IMR-90 (cell line): ENCODE data around the gene PIP4K2B. TPM values are rescaled to one million over a fixed set of nuclear protein-coding genes. Genes with fewer than 3 reads are reported as not detected.
A peak's percentile ranks its signal among the peaks of the same experiment; 100 is the strongest.

Source experiments
- ATAC-seq: fragments of 200-7000 bp; cut with Tn5 transposase; 2 replicates; pipeline ENCODE4 v1.9.1; 2020; ENCODE audit warnings: low read depth, mild to moderate bottlenecking, moderate library complexity
- BruUV-seq: library from RNA; stranded (reverse); fragments of 400-500 nt; replicated peaks from 2 replicates; lab custom pipeline; 2021; lab: Mats Ljungman, UMichigan
- CTCF ChIA-PET: fragments of 300-600 bp; formaldehyde crosslinking; extraction: SDS; loops from one replicate; lab custom pipeline; 2021; ENCODE audit warnings: antibody characterized with exemption; lab: Yijun Ruan, JAX
- POLR2A ChIA-PET: fragments of 300-600 bp; sonication (Branson Sonifier 250); formaldehyde crosslinking; loops from one replicate; lab custom pipeline; 2022; ENCODE audit warnings: antibody characterized with exemption; ENCODE audit not compliant: unreplicated experiment; lab: Charles Lee
- DNase-seq: peaks from one replicate; pipeline ENCODE4 v3.0.0; 2013
- H2AFZ ChIP-seq: replicated peaks from 2 replicates; pipeline ENCODE3; 2013; ENCODE audit warnings: low read length, mild to moderate bottlenecking; ENCODE audit not compliant: poor library complexity
- H2AK5ac ChIP-seq: 2 replicates; pipeline ENCODE4 v1.6.1; 2013; ENCODE audit warnings: low read depth, low read length, inconsistent platforms
- H2AK9ac ChIP-seq: replicated peaks from 2 replicates; pipeline ENCODE3; 2013; ENCODE audit warnings: mild to moderate bottlenecking, low read depth, low read length, moderate library complexity; ENCODE audit not compliant: poor library complexity
- H2BK120ac ChIP-seq: 2 replicates; pipeline ENCODE4 v1.6.1; 2013; ENCODE audit warnings: low read depth, low read length, inconsistent platforms
- H2BK15ac ChIP-seq: 3 replicates; pipeline ENCODE4 v1.6.1; 2013; ENCODE audit warnings: low read depth, low read length, inconsistent platforms
- H2BK20ac ChIP-seq: 2 replicates; pipeline ENCODE4 v1.6.1; 2013; ENCODE audit warnings: low read depth, mild to moderate bottlenecking, inconsistent platforms, low read length, moderate library complexity
- H2BK5ac ChIP-seq: 2 replicates; pipeline ENCODE4 v1.6.1; 2013; ENCODE audit warnings: mild to moderate bottlenecking, low read depth, low read length, inconsistent platforms; ENCODE audit not compliant: poor library complexity, severe bottlenecking
- H3K14ac ChIP-seq: replicated peaks from 2 replicates; pipeline ENCODE4 v1.6.1; 2013; ENCODE audit warnings: low read depth, low read length, inconsistent platforms
- H3K18ac ChIP-seq: 2 replicates; pipeline ENCODE4 v1.6.1; 2013; ENCODE audit warnings: low read depth, low read length, control low read depth
- H3K23ac ChIP-seq: 2 replicates; pipeline ENCODE4 v1.6.1; 2013; ENCODE audit warnings: low read depth, low read length, inconsistent platforms
- H3K27ac ChIP-seq: 2 replicates; pipeline ENCODE4 v1.5.1; 2013; ENCODE audit warnings: mild to moderate bottlenecking, control low read depth, low read length; ENCODE audit not compliant: insufficient read depth
- H3K27me3 ChIP-seq: 2 replicates; pipeline ENCODE4 v1.6.1; 2013; ENCODE audit warnings: low read length; ENCODE audit not compliant: control insufficient read depth, insufficient read depth
- H3K36me3 ChIP-seq: 2 replicates; pipeline ENCODE4 v1.6.1; 2013; ENCODE audit warnings: low read length, mixed read lengths; ENCODE audit not compliant: control insufficient read depth, insufficient read depth
- H3K4ac ChIP-seq: 2 replicates; pipeline ENCODE4 v1.6.1; 2013; ENCODE audit warnings: low read depth, low read length, inconsistent platforms
- H3K4me1 ChIP-seq: 2 replicates; pipeline ENCODE4 v1.6.1; 2013; ENCODE audit warnings: low read length, mixed read lengths; ENCODE audit not compliant: control insufficient read depth, insufficient read depth
- H3K4me2 ChIP-seq: 2 replicates; pipeline ENCODE4 v1.6.1; 2013; ENCODE audit warnings: low read depth, mild to moderate bottlenecking, control low read depth, low read length, moderate library complexity
- H3K4me3 ChIP-seq: 2 replicates; pipeline ENCODE4 v1.5.1; 2013; ENCODE audit warnings: low read depth, mild to moderate bottlenecking, control low read depth, low read length, moderate library complexity; ENCODE audit not compliant: insufficient read depth
- H3K56ac ChIP-seq: 2 replicates; pipeline ENCODE4 v1.6.1; 2013; ENCODE audit warnings: low read length, inconsistent platforms; ENCODE audit not compliant: insufficient read depth; ENCODE audit errors: extremely low read depth
- H3K79me1 ChIP-seq, 2 experiments: 2 replicates each; pipeline ENCODE4 v1.6.1; 2013; ENCODE audit warnings: low read length in 2 of 2, inconsistent platforms in 1 of 2, low read depth in 1 of 2
- H3K9ac ChIP-seq: 2 replicates; pipeline ENCODE4 v1.6.1; 2013; ENCODE audit warnings: low read depth, low read length, control low read depth
- H3K9me1 ChIP-seq: 2 replicates; pipeline ENCODE4 v1.6.1; 2013; ENCODE audit warnings: low read length, inconsistent platforms; ENCODE audit not compliant: insufficient read depth
- H3K9me3 ChIP-seq: 2 replicates; pipeline ENCODE4 v1.6.1; 2013; ENCODE audit warnings: low read length; ENCODE audit not compliant: control insufficient read depth, insufficient read depth
- H4K20me1 ChIP-seq: 2 replicates; pipeline ENCODE4 v1.6.1; 2013; ENCODE audit warnings: low read length, inconsistent platforms; ENCODE audit not compliant: insufficient read depth
- H4K5ac ChIP-seq: 2 replicates; pipeline ENCODE4 v1.6.1; 2013; ENCODE audit warnings: mild to moderate bottlenecking, low read depth, low read length, control low read depth
- H4K8ac ChIP-seq, 2 experiments: 2 replicates each; pipeline ENCODE4 v1.6.1; 2013; ENCODE audit warnings: low read depth in 2 of 2, low read length in 2 of 2, control low read depth in 1 of 2, inconsistent platforms in 1 of 2
- H4K91ac ChIP-seq: 2 replicates; pipeline ENCODE4 v1.6.1; 2013; ENCODE audit warnings: low read depth, low read length, inconsistent platforms; ENCODE audit not compliant: insufficient read depth
- CEBPB ChIP-seq: IDR thresholded peaks from 2 replicates; pipeline ENCODE4 v1.6.1; 2012; ENCODE audit warnings: low read depth, low read length, improper control_type of control experiment
- CHD1 ChIP-seq: IDR thresholded peaks from 2 replicates; pipeline ENCODE4 v1.6.1; 2012; ENCODE audit warnings: low read depth, low read length, improper control_type of control experiment
- CTCF ChIP-seq: conservative IDR thresholded peaks from 2 replicates; pipeline ENCODE4 v1.5.1; 2012; ENCODE audit warnings: mild to moderate bottlenecking, low read depth, low read length, improper control_type of control experiment
- ELK1 ChIP-seq: fragments of 150-350 bp; IDR thresholded peaks from 2 replicates; pipeline ENCODE4 v1.6.1; 2016; ENCODE audit warnings: low read depth, mild to moderate bottlenecking, low read length, moderate library complexity, borderline replicate concordance
- FOS ChIP-seq: fragments of 150-350 bp; IDR thresholded peaks from 2 replicates; pipeline ENCODE4 v1.6.1; 2016; ENCODE audit warnings: low read depth, low read length
- MAFK ChIP-seq: IDR thresholded peaks from 2 replicates; pipeline ENCODE4 v1.6.1; 2012; ENCODE audit warnings: low read depth, low read length, improper control_type of control experiment
- MAZ ChIP-seq: IDR thresholded peaks from 2 replicates; pipeline ENCODE4 v1.6.1; 2012; ENCODE audit warnings: low read depth, mild to moderate bottlenecking, low read length, improper control_type of control experiment, moderate library complexity, borderline replicate concordance
- MXI1 ChIP-seq: IDR thresholded peaks from 2 replicates; pipeline ENCODE4 v1.6.1; 2012; ENCODE audit warnings: low read depth, mild to moderate bottlenecking, low read length, moderate library complexity, borderline replicate concordance
- NFE2L2 ChIP-seq: fragments of 150-350 bp; IDR thresholded peaks from 2 replicates; pipeline ENCODE4 v1.6.1; 2016; ENCODE audit warnings: low read depth, mild to moderate bottlenecking, low read length
- POLR2A ChIP-seq: IDR thresholded peaks from 2 replicates; pipeline ENCODE4 v1.6.1; 2012; ENCODE audit warnings: mild to moderate bottlenecking, low read depth, low read length
- RAD21 ChIP-seq: IDR thresholded peaks from 2 replicates; pipeline ENCODE4 v1.6.1; 2012; ENCODE audit warnings: low read length, improper control_type of control experiment
- RCOR1 ChIP-seq: IDR thresholded peaks from 2 replicates; pipeline ENCODE4 v1.6.1; 2012; ENCODE audit warnings: mild to moderate bottlenecking, low read length, improper control_type of control experiment; ENCODE audit not compliant: insufficient replicate concordance
- SMC3 ChIP-seq: fragments of 150-350 bp; IDR thresholded peaks from 2 replicates; pipeline ENCODE4 v1.6.1; 2016; ENCODE audit warnings: low read depth, mild to moderate bottlenecking, antibody characterized with exemption, low read length, moderate library complexity
- USF2 ChIP-seq: fragments of 150-350 bp; IDR thresholded peaks from 2 replicates; pipeline ENCODE4 v1.6.1; 2017; ENCODE audit warnings: mild to moderate bottlenecking, antibody characterized with exemption, low read length, low read depth
- WGBS, 2 experiments: methylation state at CpG; one replicate each; pipeline versions ENCODE4 v1.1.5 to v1.1.7; 2013; ENCODE audit warnings: missing lambda C conversion rate in 2 of 2; ENCODE audit not compliant: insufficient read length in 1 of 2; ENCODE audit errors: extremely low coverage in 2 of 2; 5-methylcytosine and 5-hydroxymethylcytosine counted together
- dilution Hi-C: fragments of 300-500 bp; cut with HindIII; formaldehyde crosslinking; loops from one replicate; pipeline ENCODE4 v1.14.3; 2018; ENCODE audit warnings: low sequenced_read_pairs; ENCODE audit not compliant: unreplicated experiment
- in situ Hi-C: fragments of 300-500 bp; cut with MboI; formaldehyde crosslinking; loops from 3 replicates; pipeline ENCODE4 v1.14.3; 2019; ENCODE audit warnings: low sequenced_read_pairs, inconsistent platforms, mixed read lengths
- intact Hi-C: fragments of 100-400 bp; cut with micrococcal nuclease; formaldehyde crosslinking; loops from 2 replicates; pipeline ENCODE4 v1.10.0; 2022
- polyA plus RNA-seq, 3 experiments: library from polyadenylated mRNA; depleted of rRNA; stranded (reverse); fragments of >200 nt; gene quantifications; 2 replicates each; pipeline ENCODE4 v1.2.3, GENCODE V29; 2012; ENCODE audit warnings: low replicate concordance in 1 of 3
- total RNA-seq: library from RNA; depleted of rRNA; stranded (reverse); fragments of >200 nt; gene quantifications from 2 replicates; pipeline ENCODE4 v1.2.3, GENCODE V29; 2012

The PIP4K2B gene
- total and polyA plus RNA-seq, 2 of the 4 experiments (the other 2 are of a cell fraction), result 40.0 to 40.2 TPM

GRCh38 chr17:38735161-38735997 is 64.0 kb downstream of the PIP4K2B start:
- H3K4ac ChIP-seq, result no peak overlapping the region
- no peak overlapping the region for H4K91ac ChIP-seq
- no peak overlapping the region for H3K18ac ChIP-seq
- no peaks in the 10 kb centered on the region for H3K9me3 ChIP-seq
- peaks cover 58% of the 10 kb centered on the region for H3K36me3 ChIP-seq
- H4K20me1 ChIP-seq, result peaks cover 52% of the 10 kb centered on the region
- H3K4me1 ChIP-seq, result peaks cover 13% of the 10 kb centered on the region
- no peak overlapping the region for H2BK120ac ChIP-seq
- H2BK15ac ChIP-seq, result no peak overlapping the region
- H4K5ac ChIP-seq, result no peak overlapping the region
- H2AK5ac ChIP-seq, result no peak overlapping the region
- no peaks in the 10 kb centered on the region for H3K27me3 ChIP-seq
- TSS peak; percentile 83 for BruUV-seq
- no peak overlapping the region for H3K56ac ChIP-seq
- no peak overlapping the region for H2BK20ac ChIP-seq
- ChIA-PET POLR2A (interaction anchor here (0.6 kb wide), 1 partner anchor 386 kb away, joined by 5 read pairs; no protein-coding TSS in a partner anchor), CTCF (interaction anchor here (0.6 to 3.0 kb wide), 3 partner anchors 14 to 72 kb away, joined by 3 to 8 read pairs (median 4); no protein-coding TSS in a partner anchor)
- dilution Hi-C loops, result no loop called here
- in situ Hi-C loops, result no loop called here
- 98% methylated on average over 6 of the region's 23 CpGs; no CpG with 5 or more reads in 1 of the 2 experiments for WGBS, 2 experiments
- no peak overlapping the region for H3K4me3 ChIP-seq
- peaks cover 10 to 76% of the 10 kb centered on the region in 2 experiments; a peak in 3 of 4 replicates for H3K79me1 ChIP-seq
- H3K9me1 ChIP-seq, result no peaks in the 10 kb centered on the region
- no peak overlapping the region for H3K4me2 ChIP-seq
- intact Hi-C loops, result loop anchor here (2.0 kb wide), 1 partner anchor 59 kb away; no protein-coding TSS in a partner anchor
- H3K27ac ChIP-seq, result no peak overlapping the region
- no peak overlapping the region for H3K9ac ChIP-seq
- H2AFZ ChIP-seq, result peak overlapping the region; percentile 53
- H3K14ac ChIP-seq, result no peak overlapping the region
- peak; percentile 48 for ATAC-seq
- no peak overlapping the region for H4K8ac ChIP-seq
- H3K23ac ChIP-seq, result no peak overlapping the region
- no peak for DNase-seq
- peak overlapping the region; percentile 59 for H2AK9ac ChIP-seq
- no peak overlapping the region for H2BK5ac ChIP-seq
- TF ChIP-seq ELK1 (no peak), CEBPB (no peak), RCOR1 (no peak), FOS (no peak), MXI1 (no peak), MAZ (no peak; the same call in 1 of the 2 replicates), NFE2L2 (no peak), RAD21 (peak; percentile 74), SMC3 (peak; percentile 59), CTCF (peak; percentile 76), POLR2A (no peak), USF2 (no peak), CHD1 (no peak), MAFK (no peak)
